Measurements from ENCODE around the gene NID1.
"Not testable (repeated sequence)": the region's sequence is repeated elsewhere in the genome, so short reads cannot be mapped to it uniquely, and the experiment has no call there.

NID1 gene

GRCh38 chr1:236003058-236003457 is 61.8 kb downstream of the NID1 start:
- not testable (repeated sequence) for H3K4me1 ChIP-seq (ENCODE audit: insufficient read depth, low read length); H3K27me3 ChIP-seq (ENCODE audit: control insufficient read depth in 1 of 2, insufficient read depth in 2 of 2, low read length in 2 of 2); H3K27ac ChIP-seq (ENCODE audit: low read depth, low read length); H3K4me3 ChIP-seq (ENCODE audit: low read depth in 1 of 2, low read length in 2 of 2); H3K9me3 ChIP-seq (ENCODE audit: low read length); H3K9ac ChIP-seq (ENCODE audit: low read length)
- H3K36me3 ChIP-seq (ENCODE audit: insufficient read depth, low read length): peaks cover 64% of the 10 kb centered on the region

- peaks cover 64% of the 10 kb centered on the region for H3K36me3 ChIP-seq (ENCODE audit: insufficient read depth, low read length)
Observed at GRCh38 chr1:236002572-236002971, 62.3 kb downstream of the NID1 start.

GRCh38 chr1:236002025-236002390 is 62.9 kb downstream of the NID1 start:
- Histone ChIP-seq H3K4me1 (ENCODE audit: insufficient read depth, low read length) (no peaks in the 10 kb centered on the region), H3K27me3 (ENCODE audit: control insufficient read depth in 1 of 2, insufficient read depth in 2 of 2, low read length in 2 of 2) (no peaks in the 10 kb centered on the region), H3K27ac (ENCODE audit: low read depth, low read length) (no peak overlapping the region), H3K9ac (ENCODE audit: low read length) (no peak overlapping the region), H3K9me3 (ENCODE audit: low read length) (no peaks in the 10 kb centered on the region), H3K4me3 (ENCODE audit: low read depth in 1 of 2, low read length in 2 of 2) (no peak overlapping the region), H3K36me3 (ENCODE audit: insufficient read depth, low read length) (peaks cover 58% of the 10 kb centered on the region)

More at GRCh38 chr1:236002572-236002971, 62.3 kb downstream of the NID1 start:
- Histone ChIP-seq H3K9me3 (ENCODE audit: low read length) (no peaks in the 10 kb centered on the region), H3K27ac (ENCODE audit: low read depth, low read length) (no peak overlapping the region), H3K27me3 (ENCODE audit: control insufficient read depth in 1 of 2, insufficient read depth in 2 of 2, low read length in 2 of 2) (no peaks in the 10 kb centered on the region), H3K4me1 (ENCODE audit: insufficient read depth, low read length) (no peaks in the 10 kb centered on the region), H3K9ac (ENCODE audit: low read length) (no peak overlapping the region), H3K4me3 (ENCODE audit: low read depth in 1 of 2, low read length in 2 of 2) (no peak overlapping the region)

GRCh38 chr1:236000781-236001180 is 64.1 kb downstream of the NID1 start:
- H3K4me1 ChIP-seq (ENCODE audit: insufficient read depth, low read length): no peaks in the 10 kb centered on the region
- peaks cover 55% of the 10 kb centered on the region for H3K36me3 ChIP-seq (ENCODE audit: insufficient read depth, low read length)
- H3K27ac ChIP-seq (ENCODE audit: low read depth, low read length): no peak overlapping the region
- no peak overlapping the region for H3K4me3 ChIP-seq (ENCODE audit: low read depth in 1 of 2, low read length in 2 of 2)
- H3K9ac ChIP-seq (ENCODE audit: low read length): no peak overlapping the region
- no peaks in the 10 kb centered on the region for H3K9me3 ChIP-seq (ENCODE audit: low read length)
- H3K27me3 ChIP-seq (ENCODE audit: control insufficient read depth in 1 of 2, insufficient read depth in 2 of 2, low read length in 2 of 2): no peaks in the 10 kb centered on the region

GRCh38 chr1:235999259-235999925 is 65.5 kb downstream of the NID1 start:
- Histone ChIP-seq H3K36me3 (ENCODE audit: insufficient read depth, low read length) (peaks cover 64% of the 10 kb centered on the region), H3K27ac (ENCODE audit: low read depth, low read length) (no peak overlapping the region), H3K4me3 (ENCODE audit: low read depth in 1 of 2, low read length in 2 of 2) (no peak overlapping the region), H3K27me3 (ENCODE audit: control insufficient read depth in 1 of 2, insufficient read depth in 2 of 2, low read length in 2 of 2) (no peaks in the 10 kb centered on the region), H3K9ac (ENCODE audit: low read length) (no peak overlapping the region), H3K4me1 (ENCODE audit: insufficient read depth, low read length) (no peaks in the 10 kb centered on the region), H3K9me3 (ENCODE audit: low read length) (no peaks in the 10 kb centered on the region)

GRCh38 chr1:235998812-235999211 is 66.1 kb downstream of the NID1 start:
- H3K4me3 ChIP-seq (ENCODE audit: low read depth in 1 of 2, low read length in 2 of 2): no peak overlapping the region
- peaks cover 64% of the 10 kb centered on the region for H3K36me3 ChIP-seq (ENCODE audit: insufficient read depth, low read length)
- H3K27ac ChIP-seq (ENCODE audit: low read depth, low read length): no peak overlapping the region
- no peaks in the 10 kb centered on the region for H3K4me1 ChIP-seq (ENCODE audit: insufficient read depth, low read length)
- H3K9me3 ChIP-seq (ENCODE audit: low read length): no peaks in the 10 kb centered on the region
- H3K9ac ChIP-seq (ENCODE audit: low read length): no peak overlapping the region
- no peaks in the 10 kb centered on the region for H3K27me3 ChIP-seq (ENCODE audit: control insufficient read depth in 1 of 2, insufficient read depth in 2 of 2, low read length in 2 of 2)

GRCh38 chr1:235997931-235998330 is 67.0 kb downstream of the NID1 start:
- Histone ChIP-seq H3K9ac (ENCODE audit: low read length) (no peak overlapping the region), H3K4me3 (ENCODE audit: low read depth in 1 of 2, low read length in 2 of 2) (no peak overlapping the region), H3K9me3 (ENCODE audit: low read length) (no peaks in the 10 kb centered on the region), H3K4me1 (ENCODE audit: insufficient read depth, low read length) (no peaks in the 10 kb centered on the region), H3K27me3 (ENCODE audit: control insufficient read depth in 1 of 2, insufficient read depth in 2 of 2, low read length in 2 of 2) (no peaks in the 10 kb centered on the region), H3K36me3 (ENCODE audit: insufficient read depth, low read length) (peaks cover 67% of the 10 kb centered on the region), H3K27ac (ENCODE audit: low read depth, low read length) (no peak overlapping the region)

- no peak overlapping the region for H3K4me3 ChIP-seq (ENCODE audit: low read depth in 1 of 2, low read length in 2 of 2)
- H3K4me1 ChIP-seq (ENCODE audit: insufficient read depth, low read length): no peaks in the 10 kb centered on the region
- H3K36me3 ChIP-seq (ENCODE audit: insufficient read depth, low read length): peaks cover 69% of the 10 kb centered on the region
- no peak overlapping the region for H3K9ac ChIP-seq (ENCODE audit: low read length)
- no peaks in the 10 kb centered on the region for H3K9me3 ChIP-seq (ENCODE audit: low read length)
- H3K27me3 ChIP-seq (ENCODE audit: control insufficient read depth in 1 of 2, insufficient read depth in 2 of 2, low read length in 2 of 2): no peaks in the 10 kb centered on the region
- H3K27ac ChIP-seq (ENCODE audit: low read depth, low read length): no peak overlapping the region
Observed at GRCh38 chr1:235997049-235997448, 67.8 kb downstream of the NID1 start.

- Histone ChIP-seq H3K4me3 (ENCODE audit: low read depth in 1 of 2, low read length in 2 of 2) (no peak overlapping the region), H3K4me1 (ENCODE audit: insufficient read depth, low read length) (no peaks in the 10 kb centered on the region), H3K27me3 (ENCODE audit: control insufficient read depth in 1 of 2, insufficient read depth in 2 of 2, low read length in 2 of 2) (no peaks in the 10 kb centered on the region), H3K27ac (ENCODE audit: low read depth, low read length) (no peak overlapping the region), H3K9me3 (ENCODE audit: low read length) (no peaks in the 10 kb centered on the region), H3K9ac (ENCODE audit: low read length) (no peak overlapping the region), H3K36me3 (ENCODE audit: insufficient read depth, low read length) (peaks cover 78% of the 10 kb centered on the region)
Observed at GRCh38 chr1:235996048-235996785, 68.7 kb downstream of the NID1 start.

GRCh38 chr1:235995511-235995910 is 69.4 kb downstream of the NID1 start:
- Histone ChIP-seq H3K27me3 (ENCODE audit: control insufficient read depth in 1 of 2, insufficient read depth in 2 of 2, low read length in 2 of 2) (no peaks in the 10 kb centered on the region), H3K9me3 (ENCODE audit: low read length) (no peaks in the 10 kb centered on the region), H3K27ac (ENCODE audit: low read depth, low read length) (no peak overlapping the region), H3K9ac (ENCODE audit: low read length) (no peak overlapping the region), H3K4me1 (ENCODE audit: insufficient read depth, low read length) (no peaks in the 10 kb centered on the region), H3K36me3 (ENCODE audit: insufficient read depth, low read length) (peaks cover 81% of the 10 kb centered on the region), H3K4me3 (ENCODE audit: low read depth in 1 of 2, low read length in 2 of 2) (no peak overlapping the region)

GRCh38 chr1:235993652-235994051 is 71.2 kb downstream of the NID1 start:
- peaks cover 84% of the 10 kb centered on the region for H3K36me3 ChIP-seq (ENCODE audit: insufficient read depth, low read length)
- H3K9me3 ChIP-seq (ENCODE audit: low read length): no peaks in the 10 kb centered on the region
- no peak overlapping the region for H3K9ac ChIP-seq (ENCODE audit: low read length)
- H3K27ac ChIP-seq (ENCODE audit: low read depth, low read length): no peak overlapping the region
- H3K4me1 ChIP-seq (ENCODE audit: insufficient read depth, low read length): no peaks in the 10 kb centered on the region
- no peak overlapping the region for H3K4me3 ChIP-seq (ENCODE audit: low read depth in 1 of 2, low read length in 2 of 2)
- no peaks in the 10 kb centered on the region for H3K27me3 ChIP-seq (ENCODE audit: control insufficient read depth in 1 of 2, insufficient read depth in 2 of 2, low read length in 2 of 2)

- peaks cover 85% of the 10 kb centered on the region for H3K36me3 ChIP-seq (ENCODE audit: insufficient read depth, low read length)
- no peak overlapping the region for H3K4me3 ChIP-seq (ENCODE audit: low read depth in 1 of 2, low read length in 2 of 2)
- H3K9ac ChIP-seq (ENCODE audit: low read length): no peak overlapping the region
- H3K27ac ChIP-seq (ENCODE audit: low read depth, low read length): no peak overlapping the region
- H3K27me3 ChIP-seq (ENCODE audit: control insufficient read depth in 1 of 2, insufficient read depth in 2 of 2, low read length in 2 of 2): no peaks in the 10 kb centered on the region
- H3K4me1 ChIP-seq (ENCODE audit: insufficient read depth, low read length): no peaks in the 10 kb centered on the region
- H3K9me3 ChIP-seq (ENCODE audit: low read length): no peaks in the 10 kb centered on the region
Observed at GRCh38 chr1:235992868-235993267, 72.0 kb downstream of the NID1 start.
